Tibial nerve (tissue), 4 donors: ENCODE results near the gene GCSAM. TPM values are rescaled to one million over a fixed set of nuclear protein-coding genes. Genes with fewer than 3 reads are reported as not detected.

ENCODE experiments used
- DNase-seq, 2 donors: peaks; one replicate each; pipeline ENCODE4 v3.0.0-alpha.2; 2019; ENCODE audit warnings: low spot score in 2 of 2
- H3K27ac ChIP-seq, 4 donors: fragments of 200-600 bp; sonication (generic) in 3 of 4; one replicate each; pipeline ENCODE4 v1.5.1; 2017 to 2019; ENCODE audit warnings: mild to moderate bottlenecking in 1 of 4
- H3K27me3 ChIP-seq, 2 donors: fragments of 200-600 bp; sonication (generic) in 1 of 2; one replicate each; pipeline versions ENCODE4 v1.5.1 to v1.6.0; 2017 to 2019
- H3K36me3 ChIP-seq, 3 donors: fragments of 200-600 bp; sonication (generic); one replicate each; pipeline ENCODE4 v1.5.1; 2018 to 2019
- H3K4me1 ChIP-seq, 4 donors: fragments of 200-600 bp; sonication (generic) in 3 of 4; one replicate each; pipeline ENCODE4 v1.5.1; 2017 to 2019
- H3K4me3 ChIP-seq, 4 donors: fragments of 200-600 bp; sonication (generic) in 3 of 4; one replicate each; pipeline ENCODE4 v1.5.1; 2017 to 2019; ENCODE audit warnings: mild to moderate bottlenecking in 1 of 4, moderate library complexity in 1 of 4
- H3K9me3 ChIP-seq, 4 donors: fragments of 200-600 bp; sonication (generic) in 3 of 4; one replicate each; pipeline ENCODE4 v1.5.1; 2017 to 2019
- EP300 ChIP-seq, 2 donors: sonication (generic); formaldehyde crosslinking; IDR thresholded peaks; one replicate each; pipeline ENCODE4 v1.6.1; 2017; ENCODE audit warnings: antibody characterized with exemption in 2 of 2, mild to moderate bottlenecking in 1 of 2
- POLR2A ChIP-seq, 2 donors: fragments of 450-650 bp; IDR thresholded peaks; one replicate each; pipeline ENCODE4 v1.6.1; 2017; ENCODE audit warnings: antibody characterized with exemption in 2 of 2, mild to moderate bottlenecking in 2 of 2, moderate library complexity in 2 of 2
- WGBS, 2 donors: methylation state at CpG; one replicate each; pipeline ENCODE4 v1.1.5; 2018; 5-methylcytosine and 5-hydroxymethylcytosine counted together
- total RNA-seq, 4 donors: library from RNA; depleted of rRNA; stranded (reverse); fragments of >200 nt; gene quantifications; one replicate each; pipeline ENCODE4 v1.1.0, GENCODE V29; 2016
- TF ChIP-seq, protein P1 (sequence below), 5 experiments: fragments of 200-600 bp in 3 of 5; fragments of 450-650 bp in 2 of 5; sonication (generic) in 3 of 5; IDR thresholded peaks; one replicate each; pipeline ENCODE4 v1.5.1; 2016 to 2019; ENCODE audit warnings: antibody characterized with exemption in 5 of 5, mild to moderate bottlenecking in 3 of 5, moderate library complexity in 2 of 5

The GCSAM gene
- total RNA-seq, 4 donors from 2014 or later: under 0.01 to 2.0 TPM; not detected in 2

DNA sequence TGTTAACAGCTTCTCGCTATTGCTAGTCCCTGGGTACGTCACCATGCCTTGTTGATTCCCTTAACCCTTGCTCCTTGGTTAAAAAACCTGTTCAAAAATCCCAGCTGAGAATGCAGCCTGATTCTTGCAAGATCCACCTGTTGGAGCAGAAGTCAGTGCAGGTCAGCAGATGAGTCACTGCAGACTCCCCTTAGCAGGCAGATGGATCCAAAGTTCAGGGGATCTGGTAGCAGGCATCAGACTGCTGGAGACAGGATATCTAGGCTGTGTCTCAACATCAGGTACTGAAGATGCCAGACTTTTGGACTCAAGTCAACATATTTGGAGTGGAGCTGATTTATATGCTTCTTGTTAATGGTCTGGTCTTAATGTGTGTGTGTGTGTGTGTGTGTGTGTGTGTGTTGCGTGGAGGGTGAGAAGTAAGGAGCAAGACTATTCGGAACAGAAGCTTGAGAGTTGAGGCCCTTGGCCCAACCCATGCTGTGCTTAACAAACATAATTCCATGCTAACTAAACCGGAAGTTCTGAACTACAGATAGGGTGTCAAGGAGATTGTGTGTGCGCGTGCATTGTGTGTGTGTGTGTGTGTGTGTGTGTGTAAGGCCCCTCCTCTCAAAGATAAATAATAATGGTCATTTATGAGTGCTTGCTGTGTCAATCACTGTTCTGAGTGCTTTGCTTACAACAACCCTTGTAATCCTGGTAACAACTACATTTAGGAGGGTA lies 47.9 kb downstream of the GCSAM start:
- H3K27me3 ChIP-seq: no peaks in the 10 kb centered on the region
- H3K27ac ChIP-seq: peak overlapping the region in 1 of 4 donors; percentile 76
- no peaks in the 10 kb centered on the region for H3K9me3 ChIP-seq
- H3K4me1 ChIP-seq: peaks cover 0 to 14% (median 0%) of the 10 kb centered on the region in 4 donors
- no peaks in the 10 kb centered on the region for H3K36me3 ChIP-seq
- DNase-seq: no peak
- TF ChIP-seq, protein P1, sequence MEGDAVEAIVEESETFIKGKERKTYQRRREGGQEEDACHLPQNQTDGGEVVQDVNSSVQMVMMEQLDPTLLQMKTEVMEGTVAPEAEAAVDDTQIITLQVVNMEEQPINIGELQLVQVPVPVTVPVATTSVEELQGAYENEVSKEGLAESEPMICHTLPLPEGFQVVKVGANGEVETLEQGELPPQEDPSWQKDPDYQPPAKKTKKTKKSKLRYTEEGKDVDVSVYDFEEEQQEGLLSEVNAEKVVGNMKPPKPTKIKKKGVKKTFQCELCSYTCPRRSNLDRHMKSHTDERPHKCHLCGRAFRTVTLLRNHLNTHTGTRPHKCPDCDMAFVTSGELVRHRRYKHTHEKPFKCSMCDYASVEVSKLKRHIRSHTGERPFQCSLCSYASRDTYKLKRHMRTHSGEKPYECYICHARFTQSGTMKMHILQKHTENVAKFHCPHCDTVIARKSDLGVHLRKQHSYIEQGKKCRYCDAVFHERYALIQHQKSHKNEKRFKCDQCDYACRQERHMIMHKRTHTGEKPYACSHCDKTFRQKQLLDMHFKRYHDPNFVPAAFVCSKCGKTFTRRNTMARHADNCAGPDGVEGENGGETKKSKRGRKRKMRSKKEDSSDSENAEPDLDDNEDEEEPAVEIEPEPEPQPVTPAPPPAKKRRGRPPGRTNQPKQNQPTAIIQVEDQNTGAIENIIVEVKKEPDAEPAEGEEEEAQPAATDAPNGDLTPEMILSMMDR (IDR thresholded peaks at IDR 0.05): no peak
- TF ChIP-seq EP300 (IDR thresholded peaks at IDR 0.05): no peak
- TF ChIP-seq POLR2A (IDR thresholded peaks at IDR 0.05): no peak
- H3K4me3 ChIP-seq: no peak overlapping the region
- WGBS, 2 donors: 90 to 92% methylated on average over 7 of the region's 7 CpGs

DNA sequence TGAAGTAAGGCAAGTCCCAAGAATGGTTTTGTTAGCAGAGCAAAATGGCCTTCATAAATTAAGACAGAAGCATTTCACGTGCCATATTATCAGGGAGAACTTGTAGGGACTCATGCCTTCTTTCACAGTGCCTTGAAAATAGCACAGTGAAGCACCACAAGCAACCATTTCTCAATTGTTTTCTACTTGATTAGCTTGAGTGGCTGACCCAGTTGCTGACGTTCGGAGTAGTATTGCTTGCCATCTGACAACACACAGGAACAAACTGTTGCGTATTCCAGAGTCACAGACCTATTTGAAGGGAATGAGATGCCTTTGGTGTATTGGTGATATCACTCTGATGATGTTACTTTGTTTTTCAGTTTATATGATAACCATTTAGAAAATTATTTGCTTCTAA lies 49.8 kb downstream of the GCSAM start:
- no peak for DNase-seq
- Histone ChIP-seq H3K4me3 (no peak overlapping the region), H3K36me3 (no peaks in the 10 kb centered on the region), H3K27ac (no peak overlapping the region), H3K27me3 (no peaks in the 10 kb centered on the region), H3K4me1 (peaks cover 0 to 14% (median 0%) of the 10 kb centered on the region in 4 donors), H3K9me3 (no peaks in the 10 kb centered on the region)
- 82 to 85% methylated on average over 4 of the region's 4 CpGs for WGBS, 2 donors
- TF ChIP-seq EP300 (IDR thresholded peaks at IDR 0.05): no peak
- TF ChIP-seq, protein P1 (IDR thresholded peaks at IDR 0.05): no peak
- TF ChIP-seq POLR2A (IDR thresholded peaks at IDR 0.05): no peak

GRCh38 chr3:112078125-112079083 lies 54.6 kb downstream of the GCSAM start:
- H3K9me3 ChIP-seq: no peaks in the 10 kb centered on the region
- H3K27ac ChIP-seq: no peak overlapping the region
- no peak overlapping the region for H3K4me3 ChIP-seq
- 80 to 85% methylated on average over 10 of the region's 10 CpGs for WGBS, 2 donors
- no peaks in the 10 kb centered on the region for H3K27me3 ChIP-seq
- TF ChIP-seq POLR2A (IDR thresholded peaks at IDR 0.05) (no peak), EP300 (IDR thresholded peaks at IDR 0.05) (no peak)
- TF ChIP-seq, protein P1 (IDR thresholded peaks at IDR 0.05): no peak
- H3K4me1 ChIP-seq: peaks cover 0 to 3% (median 0%) of the 10 kb centered on the region in 4 donors
- no peaks in the 10 kb centered on the region for H3K36me3 ChIP-seq
- DNase-seq: no peak

GRCh38 chr3:112074616-112075497 lies 58.2 kb downstream of the GCSAM start:
- no peak overlapping the region for H3K27ac ChIP-seq
- 63 to 66% methylated on average over 6 of the region's 6 CpGs for WGBS, 2 donors
- no peak for DNase-seq
- no peaks in the 10 kb centered on the region for H3K27me3 ChIP-seq
- H3K4me1 ChIP-seq: peaks cover 0 to 3% (median 0%) of the 10 kb centered on the region in 4 donors
- TF ChIP-seq, protein P1 (IDR thresholded peaks at IDR 0.05): no peak
- TF ChIP-seq EP300 (IDR thresholded peaks at IDR 0.05) (no peak), POLR2A (IDR thresholded peaks at IDR 0.05) (no peak)
- no peaks in the 10 kb centered on the region for H3K9me3 ChIP-seq
- H3K4me3 ChIP-seq: no peak overlapping the region
- H3K36me3 ChIP-seq: no peaks in the 10 kb centered on the region
